ENCODE data around the gene ATP5ME.
A peak's percentile ranks its signal among the peaks of the same experiment; 100 is the strongest.
"Not testable (repeated sequence)": the region's sequence is repeated elsewhere in the genome, so short reads cannot be mapped to it uniquely, and the experiment has no call there.

Gene ATP5ME

DNA sequence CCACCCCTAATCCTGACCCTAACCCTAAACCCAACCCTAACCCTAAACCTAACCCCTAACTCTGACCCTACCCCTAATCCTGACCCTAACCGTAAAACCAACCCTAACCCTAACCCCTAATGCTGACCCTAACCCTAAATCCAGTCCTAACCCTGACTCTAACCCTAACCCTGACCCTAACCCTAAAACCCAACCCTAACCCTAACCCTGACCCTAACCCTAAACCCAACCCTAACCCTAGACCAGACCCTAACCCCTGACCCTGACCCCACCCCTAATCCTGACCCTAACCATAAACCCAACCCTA is 30.8 kb upstream of the ATP5ME start:
- no peak for DNase-seq (ENCODE audit: low spot score)

DNA sequence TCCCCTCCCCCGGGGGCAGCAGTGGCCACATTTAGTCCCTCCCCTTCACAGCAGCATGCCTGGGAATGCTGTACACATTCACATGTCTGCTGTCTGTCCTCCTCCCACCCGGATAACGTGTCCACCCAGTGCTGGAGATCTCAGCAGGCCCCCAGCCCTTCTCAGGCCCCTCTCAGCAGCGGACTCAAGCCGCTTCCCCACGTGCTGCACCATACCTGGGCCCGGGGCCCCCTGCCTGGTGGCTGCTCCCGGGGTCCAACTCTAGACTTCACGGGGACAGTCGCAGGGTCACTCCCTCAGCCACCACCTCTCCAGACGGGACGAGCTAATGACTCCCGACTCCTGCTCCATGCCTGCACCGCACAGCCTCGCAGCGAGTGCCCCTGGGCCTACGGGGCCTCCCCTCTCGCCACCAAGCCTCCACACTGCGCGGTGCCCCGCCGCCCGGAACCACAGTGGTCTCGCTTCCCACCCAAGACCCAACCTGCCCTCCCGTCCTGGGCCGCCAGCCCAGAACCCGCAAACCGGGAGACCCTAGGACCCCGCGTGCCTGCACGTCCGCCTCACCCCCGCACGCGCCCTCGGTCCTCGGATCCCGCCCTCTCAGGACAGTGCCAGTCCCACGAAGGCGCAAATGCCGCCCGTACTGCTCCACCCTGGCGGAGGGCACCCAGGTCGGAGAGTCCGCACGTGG is 30.3 kb upstream of the ATP5ME start:
- DNase-seq (ENCODE audit: low spot score), result no peak

DNA sequence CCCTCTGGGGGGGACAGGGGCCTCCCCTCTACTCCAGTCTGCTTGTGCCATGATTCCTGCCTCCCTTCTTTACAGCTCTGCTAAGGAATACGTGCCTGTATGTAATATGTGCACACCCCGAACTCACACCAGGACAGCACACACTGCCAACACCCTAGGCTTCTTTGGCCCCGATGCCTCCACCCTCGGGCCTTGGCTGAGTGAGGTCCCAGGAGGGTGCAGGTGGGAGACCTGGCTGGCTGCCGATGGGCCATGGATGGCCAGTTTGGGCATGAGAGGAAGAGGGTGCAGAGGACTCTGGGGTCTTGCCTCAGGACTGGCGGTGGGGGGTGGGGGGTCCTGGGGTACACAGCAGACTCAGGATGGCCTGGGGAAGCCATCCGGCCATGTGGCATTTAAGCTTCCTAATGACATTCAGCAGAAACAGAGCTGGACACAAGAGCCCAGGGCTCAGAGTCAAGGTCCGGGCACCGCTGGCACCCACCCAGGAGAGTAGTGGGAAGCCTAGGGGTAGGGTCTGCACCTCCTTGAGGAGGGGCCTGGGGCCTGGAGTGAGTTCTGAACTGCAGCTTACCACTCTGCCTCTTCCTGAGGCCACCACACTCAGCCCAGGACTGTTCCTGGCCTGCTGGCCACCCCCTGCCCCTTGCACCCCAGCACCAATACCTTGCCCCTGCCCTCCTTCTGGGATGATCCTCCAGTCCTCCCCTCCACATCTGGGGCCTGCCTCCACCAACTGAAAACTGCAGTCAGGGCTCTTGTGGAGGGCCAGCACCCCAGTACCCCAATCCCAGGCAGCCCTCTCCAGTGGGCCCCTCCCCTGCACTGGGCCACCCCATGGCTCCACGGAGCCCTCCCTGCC is 29.5 kb upstream of the ATP5ME start:
- no peak for DNase-seq (ENCODE audit: low spot score)

DNA sequence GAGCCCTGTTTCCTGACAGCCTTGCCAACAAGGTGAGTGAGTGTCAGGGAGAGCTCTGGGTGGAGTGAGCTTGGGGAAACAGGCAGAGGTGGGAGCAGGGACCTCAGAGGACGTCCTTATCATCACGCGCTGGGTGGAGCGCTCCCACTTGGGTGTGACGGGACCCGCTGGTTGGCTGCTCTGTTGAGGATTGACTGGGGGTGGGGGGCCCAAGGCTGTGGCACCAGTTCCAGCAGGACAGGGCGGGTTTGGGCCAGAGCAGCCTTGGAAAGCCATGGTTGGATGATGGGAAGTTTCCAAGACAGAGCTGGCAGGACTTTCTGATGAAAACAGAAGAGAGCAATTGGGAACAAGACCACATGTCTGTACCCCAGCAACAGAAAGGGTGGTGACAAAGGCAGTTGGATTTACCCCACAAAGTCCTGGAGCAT is 28.6 kb upstream of the ATP5ME start:
- DNase-seq (ENCODE audit: low spot score), result peak; percentile 17

DNA sequence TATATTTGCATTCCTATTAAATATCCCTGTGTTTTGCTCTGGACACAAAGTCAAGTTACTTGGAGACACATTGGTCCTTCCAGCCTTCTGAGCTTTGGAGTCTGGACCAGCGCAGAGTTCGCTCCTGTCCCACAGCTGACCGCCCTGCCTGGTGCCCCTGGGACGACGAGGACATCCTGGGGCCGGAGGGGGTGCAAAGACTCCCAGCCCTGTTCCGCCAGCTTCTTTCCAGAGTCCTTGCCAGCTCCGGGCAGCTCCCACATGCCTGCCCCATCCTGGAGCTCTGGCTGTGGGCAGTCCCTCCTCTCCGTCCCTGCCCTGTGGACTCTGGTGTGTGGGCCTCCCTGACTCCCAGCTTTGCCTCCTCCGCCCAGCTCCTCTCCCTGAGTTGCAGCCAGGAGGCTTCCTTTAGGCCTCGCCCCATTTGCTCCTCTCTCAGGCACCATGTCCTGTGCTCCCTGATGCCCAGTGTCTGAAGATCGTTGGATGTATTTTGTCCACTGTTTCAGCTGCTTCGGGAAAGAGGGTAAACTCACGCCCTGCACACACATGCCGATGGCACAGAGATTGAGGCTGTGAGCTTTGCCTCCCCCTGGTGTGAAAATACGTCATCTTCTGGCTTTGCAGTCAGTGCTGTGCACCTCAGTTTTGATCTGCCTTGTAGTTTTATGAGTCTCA is 26.6 kb upstream of the ATP5ME start:
- DNase-seq (ENCODE audit: low spot score), result no peak

DNA sequence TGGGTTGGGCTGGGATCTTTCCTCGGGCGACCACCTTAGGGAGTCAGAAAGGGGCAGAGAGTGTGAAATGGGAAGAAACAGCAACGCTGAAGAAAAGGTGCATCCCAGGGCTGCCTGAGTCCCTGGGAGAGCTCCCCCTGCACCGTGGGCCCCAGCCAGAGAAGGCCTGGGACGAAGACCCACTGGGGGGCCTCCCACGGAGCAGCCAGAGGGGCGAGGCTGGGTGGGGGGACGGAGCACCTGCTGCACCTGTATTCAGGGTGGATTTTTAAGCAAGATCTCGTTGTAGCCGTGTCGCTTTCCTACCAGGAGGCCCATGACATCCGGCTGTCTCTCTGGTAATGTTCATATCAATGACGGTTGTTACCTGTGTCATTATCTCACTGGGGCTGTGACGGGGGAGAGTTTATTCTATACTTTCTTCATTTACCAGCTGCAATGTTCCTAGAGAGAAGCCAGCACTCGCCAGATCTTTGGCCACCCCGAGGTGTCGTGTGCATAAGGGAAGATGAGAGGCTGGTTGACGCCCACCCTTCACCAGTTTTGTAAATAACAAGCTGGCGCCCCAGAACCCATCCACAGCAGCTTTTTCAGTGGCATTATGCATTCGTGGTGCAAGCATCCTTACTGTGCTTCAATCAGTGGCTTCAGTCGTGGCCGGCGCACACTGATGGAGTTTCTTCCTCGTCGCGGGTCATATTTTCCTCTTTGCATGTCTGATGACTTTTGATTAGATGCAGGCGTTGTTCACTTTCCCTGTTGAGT is 25.9 kb upstream of the ATP5ME start:
- no peak for DNase-seq (ENCODE audit: low spot score)

DNA sequence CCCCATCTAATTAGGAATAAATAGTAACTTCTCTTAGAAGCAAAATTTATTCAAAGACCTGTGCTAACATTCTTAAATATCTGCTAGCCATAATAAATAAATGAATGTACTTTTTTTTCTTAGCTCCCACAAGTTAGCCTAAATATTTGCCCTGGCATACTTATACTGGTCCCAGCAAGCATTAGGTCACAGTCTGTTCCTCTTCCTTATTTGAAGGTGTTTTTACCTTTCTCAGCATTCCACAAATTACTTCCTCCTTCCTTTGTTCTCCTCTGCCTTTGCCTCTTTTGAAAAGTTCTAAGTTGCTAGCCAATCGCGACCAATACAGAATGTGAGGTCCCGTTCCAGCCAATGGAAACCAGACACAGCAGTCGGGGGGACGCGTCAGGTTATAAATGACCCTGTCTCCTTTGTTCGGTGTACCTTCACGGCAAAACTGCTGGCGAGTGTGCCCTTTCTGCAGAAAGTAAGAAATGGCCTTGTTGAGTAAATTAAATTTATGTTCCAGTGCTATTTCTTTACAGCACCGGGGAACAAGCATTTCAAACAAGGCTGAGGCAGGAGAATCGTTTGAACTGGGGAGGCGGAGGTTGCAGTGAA is 20.4 kb upstream of the ATP5ME start:
- not testable (repeated sequence) for DNase-seq (ENCODE audit: low spot score)

DNA sequence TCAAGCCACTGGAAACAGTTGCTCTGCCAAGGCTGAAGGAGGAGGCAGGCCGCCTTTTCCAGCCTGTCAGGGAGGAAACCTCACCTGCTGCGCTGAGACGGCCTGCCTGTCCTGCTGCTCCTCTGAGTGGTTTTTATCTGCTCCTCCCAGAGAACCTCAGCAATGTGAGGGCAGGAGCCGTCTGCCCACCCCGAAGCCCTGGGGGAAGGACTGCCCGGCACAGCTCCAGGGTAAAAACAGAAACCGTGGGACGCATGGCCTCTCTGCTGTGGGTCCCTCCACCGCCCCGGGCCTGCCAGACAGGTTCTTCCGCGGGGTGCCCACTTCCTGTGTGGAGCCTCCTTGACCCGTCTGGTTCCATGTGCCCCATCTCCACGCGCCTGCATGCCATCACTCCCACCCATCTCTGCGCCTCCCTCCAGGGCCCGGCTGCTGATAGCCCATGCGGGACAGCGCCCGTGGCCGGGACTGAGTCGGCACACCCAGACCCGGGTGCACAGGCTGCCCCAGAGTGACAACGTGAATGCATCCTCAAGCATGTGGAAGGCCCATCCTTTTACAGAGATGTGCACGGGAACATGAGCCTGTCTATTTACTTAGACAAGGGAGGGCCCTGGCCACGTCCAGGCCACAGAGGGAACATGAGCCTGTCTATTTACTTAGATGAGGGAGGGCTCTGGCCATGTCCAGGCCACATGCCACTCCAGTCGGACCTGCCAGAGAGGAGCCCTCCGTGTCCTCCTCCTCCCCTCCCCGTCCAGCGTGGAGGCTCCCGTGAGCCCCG is 18.9 kb upstream of the ATP5ME start:
- no peak for DNase-seq (ENCODE audit: low spot score)

DNA sequence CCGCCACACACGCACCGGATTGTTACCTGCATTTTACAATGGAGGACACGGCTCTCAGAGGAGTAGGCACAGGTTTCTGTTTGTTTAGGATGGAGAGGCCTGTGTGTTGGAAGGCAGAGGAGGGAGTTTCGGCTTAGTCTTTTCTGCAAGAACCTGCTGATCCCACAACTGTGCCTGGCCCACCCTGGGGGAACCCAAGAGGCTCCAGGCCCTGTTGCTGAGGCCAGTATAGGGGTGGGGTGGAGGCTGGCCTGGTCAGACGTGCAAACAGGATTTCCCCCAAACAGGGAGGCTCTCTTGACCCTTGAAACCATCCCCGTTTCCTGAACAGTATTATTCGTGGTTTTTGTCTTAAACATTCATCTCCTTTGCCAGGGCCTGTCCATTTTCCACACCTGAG is 15.6 kb upstream of the ATP5ME start:
- DNase-seq (ENCODE audit: low spot score), result no peak

DNA sequence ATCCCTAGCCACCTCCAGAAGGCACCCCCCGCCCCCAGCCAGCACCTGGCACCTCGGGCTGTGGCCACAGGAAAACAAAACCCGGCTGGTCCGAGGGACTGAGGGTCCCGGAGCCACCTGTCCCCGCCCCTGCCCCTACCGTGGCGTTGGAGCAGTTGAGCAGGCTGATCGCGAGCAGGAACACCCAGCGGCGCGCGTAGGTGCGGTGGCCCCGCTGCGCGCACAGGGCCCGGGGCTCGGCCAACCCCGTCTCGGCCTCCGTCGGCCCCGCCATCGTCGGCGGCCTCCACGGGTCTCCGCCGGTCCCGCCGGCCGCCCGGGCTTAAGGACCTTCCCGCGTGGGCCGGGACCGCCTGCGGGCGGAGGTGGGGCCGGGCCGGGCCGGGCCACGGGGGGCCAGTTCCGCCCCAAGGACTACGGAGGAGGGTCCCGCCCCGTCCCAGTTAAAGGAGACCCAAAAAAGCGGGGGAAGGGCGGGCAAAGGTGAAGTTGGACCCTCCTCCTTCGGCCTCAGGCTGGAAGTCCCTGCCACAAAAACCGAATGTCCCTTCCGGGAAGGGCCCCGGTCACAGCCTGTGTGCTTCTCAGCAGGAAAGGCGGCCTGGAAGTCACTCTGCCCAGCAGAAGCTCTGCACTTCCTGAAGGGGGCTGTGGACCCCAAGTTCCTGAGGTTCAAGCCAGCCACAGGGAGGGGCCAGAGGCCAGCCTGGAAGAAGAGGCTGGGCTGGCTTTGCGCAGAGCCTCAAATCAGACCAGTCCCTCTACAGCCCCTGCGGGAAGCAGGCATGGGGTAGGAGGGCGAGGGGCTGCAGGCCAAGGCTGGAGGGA is 15.0 kb upstream of the ATP5ME start, which contains the start of gene SLC49A3:
Gene SLC49A3, minus strand, starts transcription at position 298 of the 828 bp plus-strand sequence. Its CDS starts 24 bp downstream, at position 274.
- DNase-seq (ENCODE audit: low spot score), result no peak

DNA sequence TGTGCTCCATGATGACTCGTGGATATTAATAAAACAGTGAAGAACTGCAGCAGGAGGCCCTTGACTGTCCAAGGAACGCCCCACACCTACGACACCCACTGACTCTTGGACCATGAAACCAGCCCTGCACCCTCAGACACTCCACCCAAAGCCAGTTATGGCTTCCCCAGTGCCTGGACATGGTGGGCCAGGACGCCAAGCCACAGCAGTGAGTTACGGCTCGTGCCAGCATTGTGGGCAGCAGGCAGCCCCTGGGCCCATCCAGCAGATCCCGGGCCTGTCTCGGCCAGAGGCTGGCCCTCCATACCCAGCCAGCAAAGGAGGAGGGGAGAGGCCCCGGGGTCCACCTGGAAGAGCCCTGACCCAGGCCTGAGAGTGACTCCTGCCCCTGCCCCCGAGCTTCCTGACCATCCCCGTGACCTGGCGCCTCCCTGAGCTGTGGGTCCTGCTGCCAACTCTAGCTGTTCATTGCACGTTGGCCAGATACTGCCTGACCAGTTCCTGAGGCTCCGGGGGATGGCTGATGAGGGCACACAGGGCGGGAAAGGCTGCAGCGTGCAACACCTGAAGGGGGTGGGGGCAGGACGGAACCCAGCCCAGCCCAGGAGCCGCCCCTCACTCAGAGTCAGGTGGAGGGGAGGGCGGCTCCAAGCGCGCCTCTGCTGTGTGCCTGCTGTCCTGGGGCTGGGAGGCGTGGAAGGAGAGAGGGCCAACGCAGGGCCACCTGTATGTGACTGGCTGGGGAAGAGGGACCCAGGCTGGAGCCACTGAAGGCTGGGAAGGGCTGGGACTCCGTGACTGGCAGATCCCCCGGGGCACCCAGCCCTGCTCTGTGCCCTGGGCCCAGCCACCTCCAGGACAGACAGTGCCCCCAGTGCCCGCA is 14.1 kb upstream of the ATP5ME start:
- DNase-seq (ENCODE audit: low spot score), result no peak

DNA sequence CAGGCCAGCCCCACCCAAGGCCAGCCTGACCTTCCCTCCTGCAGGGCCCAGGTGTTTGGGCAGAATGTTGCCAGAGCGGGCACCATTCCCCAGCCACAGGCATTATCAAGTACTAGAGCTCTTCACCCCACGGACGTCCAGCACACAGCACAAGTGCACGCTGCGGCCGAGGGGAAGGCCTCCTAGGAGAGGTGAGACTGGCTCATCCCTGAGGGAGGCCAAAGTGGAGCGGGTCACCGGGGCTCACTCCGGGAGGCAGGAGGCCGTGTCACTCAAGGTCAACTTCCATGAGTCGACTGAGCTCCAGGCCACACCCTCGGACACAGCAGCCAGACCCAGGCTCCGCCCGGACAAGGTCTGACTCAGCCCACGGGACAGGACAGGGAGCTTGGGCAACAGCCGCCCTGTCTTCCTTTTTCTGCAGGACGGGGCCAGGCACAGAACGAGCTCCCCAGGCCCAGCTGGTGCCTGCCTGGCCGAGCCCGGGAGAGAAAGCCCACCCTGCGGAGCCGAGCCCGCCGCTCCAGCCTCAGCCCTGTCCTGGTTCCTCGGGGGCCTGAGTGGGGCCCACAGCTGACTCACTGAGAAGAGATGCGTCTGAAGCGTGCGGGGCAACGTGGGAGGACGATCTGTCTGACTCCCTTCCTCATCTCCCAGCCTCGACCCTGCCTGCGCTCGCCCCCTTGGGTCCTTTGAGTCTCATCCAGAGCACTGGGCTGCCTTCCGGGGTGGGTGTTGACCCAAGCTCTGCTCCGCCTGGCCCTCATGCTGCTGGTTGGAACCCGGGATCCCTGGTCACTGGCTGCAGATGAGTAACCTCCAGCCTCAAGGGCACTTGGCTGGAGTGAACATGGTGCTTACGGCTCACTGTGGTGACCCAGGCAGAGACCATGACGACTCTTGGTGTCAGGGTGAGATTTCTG is 13.2 kb upstream of the ATP5ME start:
- DNase-seq (ENCODE audit: low spot score), result no peak

DNA sequence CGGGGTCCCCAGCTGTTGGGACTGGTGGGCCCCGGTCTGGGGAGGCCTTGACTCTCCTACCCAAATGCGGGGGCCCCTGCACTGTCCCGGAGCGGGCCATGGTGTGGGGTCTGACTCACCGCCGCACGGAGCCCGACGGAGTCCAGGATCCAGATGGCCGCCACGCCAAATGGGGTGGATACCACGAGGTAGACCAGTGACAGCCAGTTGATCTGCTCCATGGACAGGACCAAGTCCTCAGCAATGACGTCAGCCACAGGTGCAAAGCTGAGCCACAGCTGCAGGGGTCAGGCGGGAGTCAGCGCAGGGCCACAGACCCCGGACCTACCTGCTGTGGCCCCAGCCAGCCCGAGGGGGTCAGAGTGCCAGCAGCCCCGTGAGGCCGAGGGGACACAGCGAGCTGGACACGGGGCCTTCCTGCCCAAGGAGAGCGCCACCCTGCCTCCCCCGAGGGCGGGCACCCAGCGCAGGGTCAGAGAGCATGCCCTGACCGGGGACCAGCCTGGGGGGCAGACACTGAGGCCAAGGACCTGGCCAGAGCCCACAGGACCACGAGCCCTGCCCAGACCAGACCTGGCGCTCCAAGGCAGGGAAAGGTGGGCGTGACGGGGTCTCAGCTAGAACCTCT is 12.5 kb upstream of the ATP5ME start:
- no peak for DNase-seq (ENCODE audit: low spot score)

DNA sequence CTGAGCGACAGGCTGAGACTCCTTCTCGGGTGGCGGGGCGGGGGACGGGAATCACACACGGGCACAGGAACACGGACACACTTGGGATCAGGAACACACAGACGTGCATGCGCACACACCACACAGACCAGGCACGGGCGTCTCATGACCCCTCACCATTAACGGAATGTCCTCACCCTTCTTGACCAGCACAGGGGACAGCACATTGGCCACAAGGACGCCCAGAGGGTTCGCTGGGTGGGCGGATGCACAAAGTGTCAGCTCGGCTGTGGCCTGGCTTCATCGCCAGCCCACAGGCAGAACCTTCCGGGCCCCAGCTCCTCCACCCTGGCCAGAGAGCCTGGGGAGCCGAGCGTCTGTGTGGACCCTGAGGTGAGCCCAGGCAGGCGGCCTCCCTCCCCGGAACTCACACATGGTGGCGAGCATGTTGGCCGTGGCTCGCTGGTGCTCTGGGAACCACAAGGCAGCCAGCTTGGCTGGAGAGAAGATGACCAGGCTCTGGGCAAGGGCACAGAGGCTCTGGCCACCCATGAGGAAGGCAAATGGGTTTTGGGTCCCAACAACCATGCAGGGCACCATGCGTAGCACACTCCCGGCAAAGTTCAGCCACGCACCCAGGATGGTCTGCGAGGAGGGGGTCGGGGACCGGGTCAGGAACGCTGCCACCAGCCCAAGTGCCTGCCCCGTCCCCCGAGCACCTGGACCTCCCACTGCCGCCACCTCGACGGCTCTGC is 11.8 kb upstream of the ATP5ME start:
- no peak for DNase-seq (ENCODE audit: low spot score)

DNA sequence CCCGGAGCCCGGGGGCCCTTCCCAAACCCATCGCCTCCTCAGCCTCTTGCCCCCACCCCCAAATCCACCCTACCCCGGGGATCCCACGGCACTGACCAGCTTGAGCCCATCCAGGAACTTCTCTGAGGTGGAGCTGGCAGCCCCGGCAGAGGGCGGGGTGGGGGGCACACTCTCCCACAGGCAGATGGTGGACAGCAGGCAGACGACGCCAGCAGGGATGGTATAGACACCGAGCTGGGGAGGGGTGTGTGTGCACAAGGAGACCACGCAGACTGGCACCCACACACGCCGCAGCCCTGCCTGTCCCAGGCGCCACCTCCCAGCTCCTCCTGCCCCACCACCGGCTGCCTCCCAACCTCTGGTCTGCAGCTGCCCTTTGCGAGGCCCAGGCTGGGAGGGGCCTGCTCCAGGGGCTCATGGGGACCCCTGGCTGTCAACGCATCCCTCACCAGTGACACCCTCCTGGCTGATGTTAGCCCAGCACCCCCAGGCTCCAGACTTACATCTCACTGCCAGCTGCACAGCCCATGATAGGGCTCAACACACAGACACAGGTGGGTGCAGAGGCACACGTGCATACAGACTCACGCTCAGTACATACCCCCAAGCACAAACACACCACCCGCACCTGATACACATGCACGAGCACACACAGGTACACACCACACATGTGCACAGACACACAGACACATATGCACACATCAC is 10.7 kb upstream of the ATP5ME start:
- DNase-seq (ENCODE audit: low spot score), result no peak

DNA sequence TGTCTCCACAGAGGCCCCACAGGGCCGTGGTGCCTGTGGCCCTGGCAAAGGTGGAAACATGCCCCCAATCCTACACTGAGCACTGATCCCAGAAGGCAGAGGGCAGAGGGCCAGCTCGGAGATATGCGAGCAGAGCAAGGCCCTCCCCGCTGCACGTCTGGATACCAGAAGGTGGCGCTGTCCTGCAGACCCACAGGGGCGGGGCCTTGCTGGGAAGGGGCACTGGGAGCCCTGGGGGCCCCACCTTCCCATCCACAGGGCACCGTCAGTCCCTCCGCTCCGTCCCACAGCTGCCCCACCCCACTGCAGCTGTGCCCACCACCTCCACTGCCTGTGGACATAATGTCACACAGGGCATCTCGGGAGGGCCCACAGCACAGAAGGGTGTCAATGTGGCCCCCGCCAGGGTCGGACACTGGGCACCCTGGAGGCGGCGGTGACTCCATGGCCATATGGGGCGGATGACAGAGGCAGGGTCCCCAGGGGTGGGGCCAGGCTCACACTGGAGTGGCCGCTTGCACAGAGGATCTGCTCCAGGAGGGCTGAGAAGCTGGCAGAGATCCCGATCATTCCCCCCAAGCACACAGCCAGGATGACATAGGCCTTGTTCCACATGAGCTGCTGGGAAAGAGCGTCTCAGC is 10.0 kb upstream of the ATP5ME start:
- peak; percentile 36 for DNase-seq (ENCODE audit: low spot score)
